Measurements from ENCODE around the gene TRAPPC4. TPM values are rescaled to one million over a fixed set of nuclear protein-coding genes. Genes with fewer than 3 reads are reported as not detected.
"Not testable (repeated sequence)": the region's sequence is repeated elsewhere in the genome, so short reads cannot be mapped to it uniquely, and the experiment has no call there.

TRAPPC4 gene
- total and polyA plus RNA-seq, 4 donors, result 43.0 to 71.4 (median 54.5) TPM

GRCh38 chr11:118980191-118980881, 38.2 kb upstream of the TRAPPC4 start:
- Histone ChIP-seq H3K36me3 (ENCODE audit: control insufficient read depth in 4 of 4, insufficient read depth in 4 of 4, low read length in 4 of 4) (no peaks in the 10 kb centered on the region), H3K4me1 (ENCODE audit: control insufficient read depth in 5 of 5, insufficient read depth in 5 of 5, low read length in 5 of 5) (peaks cover 0 to 13% (median 0%) of the 10 kb centered on the region in 5 donors), H3K4me3 (no peak overlapping the region), H3K9me3 (ENCODE audit: control insufficient read depth in 4 of 4, insufficient read depth in 3 of 4, low read length in 3 of 4) (no peaks in the 10 kb centered on the region), H3K27me3 (ENCODE audit: control insufficient read depth in 3 of 3, insufficient read depth in 3 of 3, low read length in 2 of 3) (no peaks in the 10 kb centered on the region), H3K9ac (ENCODE audit: insufficient read depth in 1 of 2, low read length in 2 of 2) (peak overlapping the region in 1 of 2 donors; percentile 37), H3K27ac (ENCODE audit: low read depth in 1 of 2, low read length in 1 of 2) (no peak overlapping the region)
- TF ChIP-seq CTCF (IDR thresholded peaks at IDR 0.05; ENCODE audit: control extremely low read depth, extremely low read depth), result no peak
- WGBS, 2 donors, result 21 to 29% methylated on average over 21 of the region's 21 CpGs
- ATAC-seq (ENCODE audit: insufficient read depth, low FRiP score), result peak; percentile 54
- DNase-seq, result peak; percentile 29 to 47 (median 36)

- Histone ChIP-seq H3K4me1 (ENCODE audit: control insufficient read depth in 5 of 5, insufficient read depth in 5 of 5, low read length in 5 of 5) (peaks cover 0 to 13% (median 0%) of the 10 kb centered on the region in 5 donors), H3K27ac (ENCODE audit: low read depth in 1 of 2, low read length in 1 of 2) (peak overlapping the region in 1 of 2 donors; percentile 3)
- not testable (repeated sequence) for H3K27me3 ChIP-seq (ENCODE audit: control insufficient read depth in 3 of 3, insufficient read depth in 3 of 3, low read length in 2 of 3); DNase-seq; H3K4me3 ChIP-seq; H3K9me3 ChIP-seq (ENCODE audit: control insufficient read depth in 4 of 4, insufficient read depth in 3 of 4, low read length in 3 of 4); H3K9ac ChIP-seq (ENCODE audit: insufficient read depth in 1 of 2, low read length in 2 of 2); ATAC-seq (ENCODE audit: insufficient read depth, low FRiP score); H3K36me3 ChIP-seq (ENCODE audit: control insufficient read depth in 4 of 4, insufficient read depth in 4 of 4, low read length in 4 of 4)
- 67 to 74% methylated on average over 8 of the region's 8 CpGs for WGBS, 2 donors
These were observed 34.2 kb upstream of the TRAPPC4 start for GRCh38 chr11:118984337-118984736.

- Histone ChIP-seq H3K4me1 (ENCODE audit: control insufficient read depth in 5 of 5, insufficient read depth in 5 of 5, low read length in 5 of 5) (peaks cover 0 to 9% (median 0%) of the 10 kb centered on the region in 5 donors), H3K4me3 (no peak overlapping the region), H3K27ac (ENCODE audit: low read depth in 1 of 2, low read length in 1 of 2) (peak overlapping the region in 1 of 2 donors; percentile 3), H3K9me3 (ENCODE audit: control insufficient read depth in 4 of 4, insufficient read depth in 3 of 4, low read length in 3 of 4) (no peaks in the 10 kb centered on the region), H3K27me3 (ENCODE audit: control insufficient read depth in 3 of 3, insufficient read depth in 3 of 3, low read length in 2 of 3) (no peaks in the 10 kb centered on the region), H3K36me3 (ENCODE audit: control insufficient read depth in 4 of 4, insufficient read depth in 4 of 4, low read length in 4 of 4) (no peaks in the 10 kb centered on the region), H3K9ac (ENCODE audit: insufficient read depth in 1 of 2, low read length in 2 of 2) (no peak overlapping the region)
- DNase-seq (no peak), ATAC-seq (ENCODE audit: insufficient read depth, low FRiP score) (no peak)
- no peak for TF ChIP-seq CTCF (IDR thresholded peaks at IDR 0.05; ENCODE audit: control extremely low read depth, extremely low read depth)
- WGBS, 2 donors, result 74 to 80% methylated on average over 2 of the region's 2 CpGs
These were observed 33.7 kb upstream of the TRAPPC4 start for GRCh38 chr11:118984825-118985224.

GRCh38 chr11:118988280-118988679, 30.3 kb upstream of the TRAPPC4 start:
- ATAC-seq (ENCODE audit: insufficient read depth, low FRiP score), result no peak
- no peak overlapping the region for H3K9ac ChIP-seq (ENCODE audit: insufficient read depth in 1 of 2, low read length in 2 of 2)
- no peak for TF ChIP-seq CTCF (IDR thresholded peaks at IDR 0.05; ENCODE audit: control extremely low read depth, extremely low read depth)
- no peak for DNase-seq
- no peaks in the 10 kb centered on the region for H3K36me3 ChIP-seq (ENCODE audit: control insufficient read depth in 4 of 4, insufficient read depth in 4 of 4, low read length in 4 of 4)
- H3K9me3 ChIP-seq (ENCODE audit: control insufficient read depth in 4 of 4, insufficient read depth in 3 of 4, low read length in 3 of 4), result no peaks in the 10 kb centered on the region
- H3K27ac ChIP-seq (ENCODE audit: low read depth in 1 of 2, low read length in 1 of 2), result no peak overlapping the region
- no peaks in the 10 kb centered on the region for H3K27me3 ChIP-seq (ENCODE audit: control insufficient read depth in 3 of 3, insufficient read depth in 3 of 3, low read length in 2 of 3)
- H3K4me1 ChIP-seq (ENCODE audit: control insufficient read depth in 5 of 5, insufficient read depth in 5 of 5, low read length in 5 of 5), result no peaks in the 10 kb centered on the region
- WGBS, 2 donors, result 83 to 88% methylated on average over 5 of the region's 5 CpGs
- no peak overlapping the region for H3K4me3 ChIP-seq

GRCh38 chr11:118991486-118992038, 27.0 kb upstream of the TRAPPC4 start:
- not testable (repeated sequence) for H3K9me3 ChIP-seq (ENCODE audit: control insufficient read depth in 4 of 4, insufficient read depth in 3 of 4, low read length in 3 of 4); DNase-seq; H3K36me3 ChIP-seq (ENCODE audit: control insufficient read depth in 4 of 4, insufficient read depth in 4 of 4, low read length in 4 of 4); H3K4me1 ChIP-seq (ENCODE audit: control insufficient read depth in 5 of 5, insufficient read depth in 5 of 5, low read length in 5 of 5); H3K27ac ChIP-seq (ENCODE audit: low read depth in 1 of 2, low read length in 1 of 2); ATAC-seq (ENCODE audit: insufficient read depth, low FRiP score); H3K9ac ChIP-seq (ENCODE audit: insufficient read depth in 1 of 2, low read length in 2 of 2); H3K4me3 ChIP-seq; H3K27me3 ChIP-seq (ENCODE audit: control insufficient read depth in 3 of 3, insufficient read depth in 3 of 3, low read length in 2 of 3)
- WGBS, 2 donors, result 97 to 98% methylated on average over 37 to 44 of the region's 44 CpGs
